Activated naive CD4-positive, alpha-beta T cell (primary cell): Measurements from ENCODE around the gene SLC25A28.

ENCODE experiments used
- DNase-seq, 4 experiments: peaks; one replicate each; lab custom pipeline; 2025; lab: John Stamatoyannopoulos, UW

The SLC25A28 gene, protein sequence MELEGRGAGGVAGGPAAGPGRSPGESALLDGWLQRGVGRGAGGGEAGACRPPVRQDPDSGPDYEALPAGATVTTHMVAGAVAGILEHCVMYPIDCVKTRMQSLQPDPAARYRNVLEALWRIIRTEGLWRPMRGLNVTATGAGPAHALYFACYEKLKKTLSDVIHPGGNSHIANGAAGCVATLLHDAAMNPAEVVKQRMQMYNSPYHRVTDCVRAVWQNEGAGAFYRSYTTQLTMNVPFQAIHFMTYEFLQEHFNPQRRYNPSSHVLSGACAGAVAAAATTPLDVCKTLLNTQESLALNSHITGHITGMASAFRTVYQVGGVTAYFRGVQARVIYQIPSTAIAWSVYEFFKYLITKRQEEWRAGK

DNA sequence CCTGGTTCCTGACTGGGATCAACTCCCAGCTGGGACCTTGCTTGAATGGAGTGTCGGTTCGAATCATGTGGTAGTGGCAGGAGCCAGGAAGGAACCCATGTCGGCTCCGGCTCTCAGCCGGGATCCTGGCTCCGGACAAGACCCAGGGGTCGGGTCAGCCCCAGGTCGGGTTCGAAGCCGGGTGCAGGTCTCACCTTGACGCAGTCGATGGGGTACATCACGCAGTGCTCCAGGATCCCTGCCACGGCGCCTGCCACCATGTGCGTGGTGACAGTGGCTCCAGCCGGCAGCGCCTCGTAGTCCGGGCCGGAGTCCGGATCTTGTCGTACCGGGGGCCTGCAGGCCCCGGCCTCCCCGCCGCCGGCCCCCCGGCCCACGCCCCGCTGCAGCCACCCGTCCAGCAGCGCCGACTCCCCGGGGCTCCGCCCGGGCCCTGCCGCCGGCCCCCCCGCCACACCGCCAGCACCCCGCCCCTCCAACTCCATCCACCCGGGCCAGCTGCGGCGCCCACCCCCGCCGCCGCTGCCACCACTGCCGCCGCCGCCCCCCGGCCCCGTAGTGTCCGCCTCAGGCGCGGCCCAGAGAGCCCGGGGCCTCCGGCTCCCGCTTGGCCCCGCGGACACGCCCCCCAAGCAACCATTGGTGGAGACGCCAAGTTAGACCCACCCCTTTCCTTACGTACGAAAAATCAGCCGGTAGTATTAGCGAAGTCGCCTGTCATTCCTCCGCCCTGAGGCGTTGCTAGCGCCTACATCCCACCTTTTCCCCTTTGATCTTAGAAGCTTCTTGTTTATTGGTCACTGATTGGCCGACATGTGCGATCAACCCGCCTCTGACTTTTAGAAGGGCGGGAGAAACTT, at the start of gene SLC25A28:
SLC25A28 (minus strand) TSS at position 589 of the 860 bp plus-strand sequence; CDS start at position 485, 104 bp downstream.
- DNase-seq = peak; percentile 77 to 88 (median 86)

DNA sequence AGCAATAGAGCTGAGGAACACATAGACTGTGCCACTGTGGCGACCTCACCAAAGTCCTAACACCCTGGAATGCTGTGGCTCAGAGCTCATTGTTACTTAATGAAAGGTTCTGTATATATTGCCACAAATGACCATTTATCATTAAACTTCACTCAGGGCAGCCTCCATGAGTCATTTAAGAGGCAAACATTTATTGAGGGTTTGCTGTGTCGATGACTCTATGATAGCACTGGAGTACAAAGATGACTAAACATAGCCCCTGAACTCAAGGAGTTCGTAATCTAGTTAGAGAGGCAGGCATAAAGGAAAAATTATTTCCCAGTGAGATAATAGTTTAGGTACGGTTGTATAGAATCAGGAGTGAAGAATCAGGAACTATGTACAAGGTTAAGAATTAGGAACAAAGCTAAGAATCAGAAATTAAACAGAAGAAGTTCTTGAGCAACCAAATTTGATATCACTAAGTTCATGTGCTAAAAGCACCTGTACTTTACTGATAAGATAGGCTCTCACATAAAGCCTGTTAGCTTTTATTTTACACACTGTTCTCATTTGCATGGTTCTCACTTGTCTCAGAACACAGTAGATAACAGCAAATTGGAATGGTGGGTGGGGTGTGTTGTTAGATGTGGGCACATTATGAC, 47.0 kb upstream of the SLC25A28 start:
- DNase-seq = no peak

DNA sequence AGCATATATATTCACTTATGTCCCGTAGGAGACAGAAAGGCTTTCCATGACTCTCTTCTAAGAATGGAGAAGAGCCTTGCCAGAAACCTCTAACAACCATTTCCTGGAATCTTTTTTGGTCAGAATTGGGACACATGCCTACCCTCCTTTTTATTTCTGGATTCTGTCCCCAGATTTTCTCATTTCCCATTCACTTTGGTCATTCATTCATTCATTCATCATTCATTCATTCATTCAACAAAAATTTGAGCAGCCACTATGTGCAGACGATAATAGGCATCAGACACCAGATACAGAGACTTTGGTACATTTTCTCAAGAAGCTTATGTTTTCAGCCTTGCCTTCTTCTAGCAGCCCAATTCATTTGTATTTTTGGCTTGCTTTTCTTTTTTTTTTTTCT, 45.1 kb upstream of the SLC25A28 start:
- DNase-seq = no peak

DNA sequence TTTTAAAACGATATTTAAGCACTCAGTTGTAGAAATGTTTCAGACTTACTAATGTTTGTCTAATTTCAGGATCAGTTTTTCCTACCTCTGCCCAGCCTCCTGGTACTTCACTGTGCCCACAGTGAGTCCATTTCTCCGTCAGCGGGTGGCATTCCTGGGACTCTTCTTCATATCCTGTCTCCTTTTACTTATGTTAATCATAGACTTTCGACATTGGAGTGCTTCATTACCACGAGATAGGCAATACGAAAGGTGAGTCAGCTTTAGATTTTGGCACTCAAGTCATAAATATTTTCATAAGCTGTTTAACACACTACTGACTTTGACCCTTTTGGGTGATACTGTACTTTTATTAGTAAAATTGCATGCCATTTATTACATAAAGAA, 41.1 kb upstream of the SLC25A28 start:
- no peak for DNase-seq

DNA sequence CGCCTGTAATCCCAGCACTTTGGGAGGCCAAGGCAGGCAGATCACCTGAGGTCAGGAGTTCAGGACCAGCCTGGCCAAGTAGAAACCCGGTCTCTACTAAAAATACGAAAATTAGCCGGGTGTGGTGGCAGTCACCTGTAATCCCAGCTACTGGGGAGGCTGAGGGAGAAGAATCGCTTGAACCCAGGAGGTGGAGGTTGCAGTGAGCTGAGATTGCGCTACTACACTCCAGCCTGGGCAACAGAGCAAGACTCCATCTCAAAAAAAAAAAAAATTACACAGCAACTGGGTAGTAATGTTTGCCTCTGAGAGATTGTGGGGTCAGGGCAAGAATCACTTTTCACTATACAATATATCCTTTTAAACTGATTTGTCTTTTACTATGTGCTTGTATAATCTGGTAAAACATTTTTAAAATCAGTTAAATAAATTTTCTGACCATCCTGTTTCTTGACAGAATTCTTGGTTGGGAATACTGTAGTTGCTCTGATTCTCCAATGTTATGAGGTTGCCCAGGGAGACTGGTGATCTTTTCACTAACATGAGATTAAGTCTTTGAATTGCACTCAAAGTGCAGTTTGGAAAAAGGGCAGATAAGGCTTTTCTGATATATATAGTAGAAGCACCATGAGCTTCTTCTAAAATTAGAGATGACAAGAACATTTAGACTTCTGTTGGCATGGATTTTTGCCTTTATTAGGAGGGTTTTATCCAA, 40.6 kb upstream of the SLC25A28 start:
- no peak for DNase-seq

DNA sequence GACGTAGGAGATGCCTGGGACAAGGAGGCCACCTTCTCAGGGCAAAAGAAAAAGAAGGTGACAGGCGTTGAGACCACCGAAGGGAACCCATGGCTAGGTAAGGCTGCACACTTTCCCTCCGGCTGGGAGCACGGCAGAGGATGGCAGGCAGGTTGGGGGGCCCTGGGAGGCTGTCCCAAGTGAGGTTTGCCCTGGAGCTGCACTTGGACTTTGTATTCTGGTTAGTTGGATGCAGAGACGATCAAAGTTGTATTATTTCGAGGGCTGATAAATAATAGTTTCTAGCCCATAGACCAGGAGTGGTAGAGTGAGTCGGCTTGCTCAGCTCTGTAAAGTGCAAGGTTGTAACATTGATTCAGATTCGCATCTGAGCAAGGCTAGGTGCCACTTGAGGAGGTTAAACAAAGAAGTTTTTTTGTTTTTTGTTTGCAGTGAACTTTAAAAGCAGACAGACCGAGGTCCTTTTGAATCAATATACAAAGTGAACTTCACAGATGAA, 39.7 kb upstream of the SLC25A28 start:
- no peak for DNase-seq

DNA sequence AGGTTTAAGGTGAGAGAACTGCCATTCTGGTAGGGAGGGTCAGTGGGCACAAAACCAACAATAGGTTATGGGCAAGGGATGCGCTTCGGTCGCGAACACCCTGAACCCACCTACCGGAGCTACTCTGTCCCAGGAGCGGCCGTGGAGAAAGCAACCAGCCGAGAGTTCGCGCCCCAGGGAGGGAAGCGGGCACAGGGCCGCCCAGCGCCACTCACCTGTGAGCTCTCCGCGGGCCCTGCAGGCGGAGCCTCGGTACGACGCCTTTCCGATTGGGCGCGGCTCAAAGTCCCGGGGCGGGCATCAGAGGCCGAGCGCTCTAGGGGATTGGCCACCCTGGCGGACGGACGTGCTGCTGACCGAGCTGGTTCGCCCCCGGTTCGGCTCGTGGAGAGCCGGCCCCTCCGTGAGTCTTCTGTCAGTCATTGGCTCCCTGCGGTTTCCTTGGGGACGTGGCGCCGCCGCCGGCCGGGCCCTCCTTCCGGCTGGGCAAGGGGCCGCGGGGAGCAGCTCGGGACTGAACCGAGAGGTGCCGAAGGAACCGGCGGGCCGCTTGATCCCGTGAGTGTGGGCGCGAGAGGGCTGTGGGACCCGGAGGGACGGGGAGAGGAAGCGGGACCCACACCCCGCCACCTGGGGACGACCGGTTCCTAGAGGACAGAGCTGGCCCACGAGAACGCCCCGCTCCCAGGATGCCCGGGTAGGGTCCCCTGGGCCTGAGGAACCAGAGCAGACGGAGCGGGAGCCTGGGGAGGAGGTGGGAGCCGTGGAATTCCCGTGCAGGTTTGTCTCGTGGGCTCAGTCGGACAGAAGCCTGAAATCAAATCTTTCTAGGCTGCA, 39.0 kb upstream of the SLC25A28 start, which contains the start of gene ENTPD7:
ENTPD7 (plus strand) TSS at position 479 of the 837 bp plus-strand sequence. CDS start 448 bp downstream, outside the sequence.
- DNase-seq = peak; percentile 64 to 81 (median 72)

DNA sequence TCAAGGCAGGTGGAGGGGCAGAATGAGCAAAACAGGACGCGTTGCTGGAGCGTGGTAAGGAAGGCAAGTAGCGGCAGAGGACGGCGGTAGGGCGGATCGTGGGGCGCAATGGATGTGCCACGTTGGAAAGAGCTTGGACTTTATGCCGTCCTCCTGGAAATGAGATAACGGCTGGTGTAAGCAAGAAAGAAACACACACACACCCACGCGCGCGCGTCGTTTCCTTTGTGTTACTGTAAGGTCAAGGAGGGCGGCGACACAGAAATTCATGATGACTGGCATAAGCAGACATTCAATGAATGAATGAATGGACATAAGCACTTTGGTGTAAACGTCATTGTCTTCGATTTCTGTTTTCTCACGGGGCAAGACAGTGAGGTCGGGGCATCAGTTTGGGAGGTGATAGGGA, 38.4 kb upstream of the SLC25A28 start:
- peak in 2 of 4 experiments; percentile 3 to 5 for DNase-seq

DNA sequence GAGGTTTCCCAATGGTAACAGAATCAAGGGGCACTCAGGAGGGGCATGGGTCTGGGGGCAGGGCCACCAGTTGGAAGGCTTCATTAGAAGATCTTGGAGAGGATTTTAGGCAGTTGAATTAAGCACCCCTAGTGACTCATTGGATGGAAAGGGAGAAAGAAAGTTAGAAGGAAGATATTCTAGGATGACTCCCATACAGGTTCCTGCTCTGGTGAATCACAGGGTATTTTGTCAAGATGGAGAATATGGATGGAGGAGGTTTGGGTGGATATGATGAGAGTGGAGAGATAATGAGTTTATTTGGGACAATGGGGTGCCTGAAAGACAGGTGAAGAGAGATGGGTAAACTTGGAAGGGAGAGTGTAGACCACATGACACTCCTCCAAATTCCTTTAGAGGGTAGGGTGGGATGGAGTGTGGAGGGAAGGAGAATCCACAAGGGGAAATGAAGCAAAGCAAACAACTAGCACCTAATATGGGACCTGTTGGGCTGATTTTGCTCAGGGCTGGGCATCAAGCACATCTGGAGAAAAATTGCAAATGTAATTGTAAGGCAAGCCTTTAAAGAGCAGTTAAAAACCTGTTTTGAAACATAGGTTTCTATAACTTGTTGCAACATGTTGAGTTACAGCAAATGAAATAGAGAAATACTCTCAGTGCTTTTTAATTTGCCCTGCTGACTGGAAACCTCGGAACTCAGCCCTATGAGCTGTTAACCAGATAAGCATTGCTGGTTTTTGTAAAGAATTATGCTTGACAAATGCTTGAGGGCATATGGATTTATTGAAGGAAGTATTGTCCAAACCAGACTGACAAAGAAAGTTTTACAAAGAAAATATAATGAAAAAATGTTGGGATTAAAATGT, 36.2 kb upstream of the SLC25A28 start:
- no peak for DNase-seq

DNA sequence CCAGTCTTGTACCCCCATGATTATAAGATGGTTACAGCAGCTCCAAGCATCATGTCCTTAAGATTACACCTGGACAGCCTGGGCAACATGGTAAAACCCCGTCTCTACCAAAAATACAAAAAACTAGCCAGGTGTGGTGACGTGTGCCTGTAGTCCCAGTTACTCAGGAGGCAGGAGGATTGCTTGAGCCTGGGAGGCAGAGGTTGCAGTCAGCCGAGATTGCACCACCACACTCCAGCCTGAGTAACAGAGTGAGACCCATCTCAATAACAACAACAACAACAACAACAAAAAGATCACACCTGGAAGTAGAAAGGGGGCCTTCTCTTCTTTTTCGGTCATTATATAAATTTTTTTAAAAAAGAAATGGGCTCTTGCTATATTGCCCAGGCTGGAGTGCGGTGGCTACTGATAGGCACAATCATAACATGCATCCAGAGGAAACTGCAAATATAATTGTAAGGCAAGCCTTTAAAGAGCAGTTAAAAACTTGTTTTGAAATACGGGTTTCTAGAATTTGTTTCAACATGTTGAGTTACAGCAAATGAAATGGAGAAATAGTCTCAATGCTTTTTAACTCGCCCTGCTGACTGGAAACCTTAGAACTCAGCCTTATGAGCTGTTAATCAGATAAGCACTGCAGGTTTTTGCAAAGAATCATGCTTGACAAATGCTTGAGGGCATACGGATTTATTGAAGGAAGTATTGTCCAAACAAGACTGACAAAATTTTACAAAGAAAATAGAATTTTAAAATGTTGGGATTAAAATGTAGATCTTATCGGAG, 34.3 kb upstream of the SLC25A28 start:
- no peak for DNase-seq

DNA sequence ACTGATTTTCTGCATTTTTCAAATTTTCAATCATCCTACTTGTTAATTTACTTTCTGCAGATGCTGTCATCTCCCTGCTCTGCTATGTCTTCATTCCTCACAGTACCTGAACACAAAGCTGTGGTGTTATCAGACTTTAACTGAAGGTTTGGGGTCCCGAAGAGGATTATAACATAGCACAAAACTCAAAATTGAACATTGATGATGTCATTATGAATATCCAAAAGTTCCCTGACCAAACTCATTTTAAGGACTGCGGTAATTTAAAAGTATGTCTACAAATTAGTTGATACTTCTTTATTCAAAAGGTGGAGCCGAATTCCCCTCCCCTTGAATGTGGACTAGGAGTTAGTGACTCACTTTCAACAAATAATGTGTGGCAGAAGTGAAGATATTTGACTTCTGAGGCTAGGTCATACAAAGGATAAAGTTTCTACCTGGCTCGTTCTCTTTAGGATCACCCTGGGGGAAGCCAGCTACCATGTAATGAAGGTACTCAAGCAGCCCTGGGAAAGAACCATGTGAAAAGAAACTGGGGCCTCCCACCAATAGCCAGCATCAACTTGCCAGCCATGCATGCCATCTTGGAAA, 32.7 kb upstream of the SLC25A28 start:
- DNase-seq = no peak

DNA sequence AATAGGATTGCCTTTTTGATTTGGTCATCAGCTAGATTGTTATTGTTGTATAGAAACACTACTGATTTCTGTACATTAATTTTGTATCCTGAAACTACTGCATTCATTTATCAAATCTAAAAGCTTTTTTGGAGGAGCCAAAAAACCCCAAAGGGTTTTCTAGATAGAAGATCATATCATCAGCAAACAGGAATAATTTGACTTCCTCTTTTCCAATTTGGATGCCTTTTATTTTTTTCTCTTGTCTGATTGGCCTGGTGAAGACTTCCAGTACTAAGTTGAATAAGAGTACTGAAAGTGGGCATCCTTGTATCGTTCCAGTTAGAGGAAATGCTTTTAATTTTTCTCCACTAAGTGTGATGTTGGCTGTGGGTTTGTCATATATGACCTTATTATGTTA, 28.5 kb upstream of the SLC25A28 start:
- DNase-seq = no peak

DNA sequence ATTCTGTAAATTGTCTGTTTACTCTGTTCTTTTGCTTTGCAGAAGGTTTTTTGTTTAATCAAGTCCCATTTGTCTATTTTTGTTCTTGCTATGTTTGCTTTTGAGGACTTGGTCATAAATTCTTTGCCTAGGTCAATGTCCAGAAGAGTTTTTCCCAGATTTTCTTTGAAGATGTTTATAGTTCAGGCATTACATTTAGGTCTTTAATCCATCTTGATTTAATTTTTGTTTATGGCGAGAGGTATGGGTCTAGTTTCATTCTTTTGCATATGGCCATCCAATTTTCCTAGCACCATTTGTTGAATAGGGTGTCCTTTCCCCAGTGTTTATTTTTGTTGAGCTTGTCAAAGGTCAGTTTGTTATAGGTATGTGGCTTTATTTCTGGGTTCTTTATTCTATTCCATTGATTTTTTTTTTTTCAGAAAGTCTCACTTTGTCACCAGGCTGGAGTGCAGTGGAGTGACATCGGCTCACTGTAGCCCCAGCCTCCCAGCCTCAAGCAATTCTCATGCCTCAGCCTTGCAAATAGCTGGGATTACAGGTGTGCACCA, 27.4 kb upstream of the SLC25A28 start:
- DNase-seq = no peak

DNA sequence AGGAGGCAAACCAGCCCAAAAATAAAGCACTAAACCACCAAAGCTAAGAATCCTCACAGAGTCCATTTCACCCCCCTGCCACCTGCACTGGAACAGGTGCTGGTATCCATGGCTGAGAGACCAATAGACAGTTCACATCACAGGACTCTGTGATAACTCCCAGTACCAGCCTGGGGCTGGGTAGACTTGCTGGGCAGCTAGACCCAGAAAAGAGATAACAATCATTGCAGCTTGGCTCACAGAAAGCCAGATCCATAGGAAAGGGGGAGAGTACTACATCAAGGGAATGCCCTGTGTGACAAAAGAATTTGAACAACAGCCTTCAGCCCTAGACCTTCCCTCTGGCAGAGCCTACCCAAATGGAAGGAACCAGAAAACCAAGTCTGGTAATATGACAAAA, 13.6 kb upstream of the SLC25A28 start:
- no peak for DNase-seq

DNA sequence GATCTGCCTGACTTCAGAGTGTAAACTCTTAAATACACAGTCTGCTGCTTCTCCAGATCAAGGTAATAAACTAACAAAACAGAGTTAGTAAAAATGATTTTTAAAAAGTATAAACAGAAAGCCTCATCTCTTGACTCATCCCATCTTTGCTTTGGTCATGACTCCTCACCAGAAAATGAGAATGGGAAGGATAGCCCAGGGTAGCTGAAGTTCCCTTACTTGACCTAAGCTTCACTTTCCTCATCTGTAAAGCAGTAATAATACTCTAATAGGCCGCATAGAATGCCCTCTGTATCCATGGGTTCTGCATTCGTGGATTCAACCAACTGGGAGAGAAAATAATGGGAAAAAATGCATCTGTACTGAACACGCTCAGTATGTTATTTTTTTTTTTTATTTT, 11.3 kb upstream of the SLC25A28 start:
- no peak for DNase-seq

DNA sequence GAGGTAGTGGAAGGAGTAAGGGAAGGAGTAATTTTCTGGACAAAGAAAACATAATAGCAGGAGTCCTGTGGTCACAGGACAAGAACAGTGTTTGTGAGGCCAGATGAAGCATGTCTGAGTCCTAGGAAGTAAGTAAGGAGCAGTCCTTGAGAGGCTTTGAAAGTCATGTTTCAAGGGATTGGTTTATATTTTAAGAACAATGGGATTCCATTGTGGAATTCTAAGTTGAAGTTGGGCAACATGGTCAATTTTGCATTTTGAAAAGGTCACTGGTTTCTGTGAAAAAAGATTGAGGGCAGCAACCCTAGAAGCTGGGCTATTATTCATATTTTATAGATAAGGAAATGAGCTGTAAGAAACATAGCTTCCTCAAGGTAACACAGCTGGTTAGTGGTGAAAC, 10.8 kb upstream of the SLC25A28 start:
- no peak for DNase-seq

DNA sequence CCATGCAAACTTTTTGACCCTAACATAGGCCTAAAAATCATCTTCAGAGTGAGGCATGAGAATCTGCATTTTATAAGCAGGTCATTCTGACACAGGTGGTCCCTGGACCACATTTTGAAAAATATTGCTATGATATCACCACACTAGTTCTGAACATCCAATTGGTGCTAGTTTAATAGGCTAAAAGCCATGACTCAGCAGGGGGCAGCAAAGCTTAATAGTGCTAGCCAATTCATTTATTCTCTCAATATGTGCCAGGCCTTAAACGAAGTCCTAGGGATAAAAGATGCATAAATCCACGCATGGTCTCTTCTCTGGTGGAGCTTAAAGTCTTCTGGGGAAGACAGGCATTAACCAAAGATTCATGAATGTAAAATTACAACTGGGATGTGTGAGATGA, 10.2 kb upstream of the SLC25A28 start:
- DNase-seq = no peak

DNA sequence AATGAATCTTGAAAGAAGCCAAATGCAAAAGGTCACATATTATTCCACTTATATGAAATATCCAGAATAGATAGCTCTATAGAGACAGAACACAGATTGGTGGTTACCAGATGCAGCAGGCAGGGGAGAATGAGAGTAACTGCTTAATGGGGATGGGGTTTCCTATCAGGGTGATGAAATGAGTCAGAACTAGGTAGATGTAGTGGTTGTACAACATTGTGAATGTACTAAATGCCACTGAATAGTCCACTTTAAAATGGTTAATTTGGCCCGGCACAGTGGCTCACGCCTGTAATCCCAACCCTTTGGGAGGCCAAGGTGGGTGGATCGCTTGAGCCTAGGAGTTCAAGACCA, 9.4 kb upstream of the SLC25A28 start:
- DNase-seq = no peak
